H54 (cell line): ENCODE data around the gene ERC1.
A peak's percentile ranks its signal among the peaks of the same experiment; 100 is the strongest.
"Not testable (repeated sequence)": the region's sequence is repeated elsewhere in the genome, so short reads cannot be mapped to it uniquely, and the experiment has no call there.

Source experiments
- DNase-seq: peaks from one replicate; pipeline ENCODE4 v3.0.0; 2011; ENCODE audit warnings: low spot score, mixed read lengths; ENCODE audit not compliant: insufficient read length
- FAIRE-seq: peaks from 3 replicates; lab custom pipeline; 2011; peaks lifted over from hg19 to GRCh38; lab: Jason Lieb, UNC
- POLR2A ChIP-seq: IDR thresholded peaks from 2 replicates; pipeline ENCODE4 v1.6.1; 2011; ENCODE audit warnings: low read depth, mild to moderate bottlenecking, low read length

The ERC1 gene

DNA sequence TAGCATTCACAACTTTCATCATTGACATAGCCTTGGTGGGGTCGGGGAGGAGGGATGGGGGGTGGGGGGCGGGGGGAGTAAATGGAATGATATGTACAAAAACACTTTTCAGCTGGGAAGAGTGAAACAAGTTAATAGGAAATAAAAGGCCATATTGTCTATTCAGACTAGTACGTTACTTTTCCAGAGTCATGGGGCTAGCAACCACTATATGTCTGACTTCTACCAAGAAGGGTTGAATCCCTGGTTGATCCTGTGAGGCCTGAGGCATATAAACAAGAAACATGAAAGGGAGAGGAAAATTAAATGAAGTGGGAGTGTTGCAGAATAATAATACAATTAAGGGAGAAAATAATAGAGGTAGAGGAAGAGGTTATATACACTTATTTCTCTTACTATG, 225.5 kb downstream of the ERC1 start:
- FAIRE-seq, result no peak
- DNase-seq, result no peak
- no peak for TF ChIP-seq POLR2A

DNA sequence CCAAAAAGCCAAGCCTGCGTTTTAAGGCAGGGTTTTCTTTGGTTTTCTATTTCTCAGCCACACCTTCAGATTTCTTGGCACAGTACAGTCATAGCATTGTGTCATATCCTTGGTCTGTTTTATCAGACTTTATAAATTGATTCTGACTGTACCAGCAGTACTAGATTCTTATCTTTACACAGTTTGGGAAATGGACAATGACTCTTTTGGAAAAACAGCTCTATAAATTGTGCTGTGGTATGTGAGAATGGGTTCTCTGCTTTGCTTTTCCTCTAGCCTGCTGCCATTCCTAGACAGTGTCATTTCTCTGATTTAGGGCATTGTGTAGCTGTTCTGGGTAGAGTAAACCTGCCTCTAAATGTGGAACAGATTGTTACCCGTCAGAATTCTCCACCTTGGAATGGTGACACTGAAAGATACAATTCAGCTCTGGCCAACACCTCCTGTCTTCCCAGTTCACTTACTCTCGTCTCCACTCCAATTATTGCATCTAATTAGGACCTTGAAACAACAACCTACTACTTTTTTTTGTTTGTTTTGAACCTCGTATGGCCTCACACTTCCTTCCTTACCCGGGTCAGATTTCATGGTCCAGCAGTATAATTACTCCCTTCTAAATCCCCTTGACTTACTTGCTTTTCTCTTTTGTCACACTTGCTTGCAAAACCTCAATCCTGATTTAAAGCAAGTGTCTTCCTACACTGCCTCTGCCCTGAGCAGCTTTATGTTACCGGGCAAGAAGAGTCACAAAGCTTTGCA, 226.3 kb downstream of the ERC1 start:
- DNase-seq (no peak), FAIRE-seq (peak; percentile 94)
- no peak for TF ChIP-seq POLR2A

DNA sequence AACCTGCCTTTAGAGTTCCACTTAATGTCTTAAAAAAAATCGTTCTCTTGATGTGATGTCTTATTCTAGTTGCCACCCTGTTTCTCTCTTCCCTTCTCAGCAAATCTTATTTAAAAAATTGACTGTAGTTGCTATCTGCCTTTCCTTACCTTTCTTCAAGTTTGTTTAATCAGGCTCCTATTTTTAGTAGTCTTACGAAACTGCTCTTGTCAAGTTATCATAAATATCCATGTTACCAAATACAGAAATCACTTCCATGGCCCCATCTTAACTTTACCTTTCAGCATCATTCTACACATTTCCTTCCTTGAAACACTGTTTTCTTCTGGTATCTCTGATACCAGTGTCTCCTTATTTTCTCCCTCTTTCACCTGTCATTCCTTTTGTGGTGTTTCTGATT, 227.3 kb downstream of the ERC1 start:
- no peak for TF ChIP-seq POLR2A
- DNase-seq (no peak), FAIRE-seq (peak; percentile 61)

DNA sequence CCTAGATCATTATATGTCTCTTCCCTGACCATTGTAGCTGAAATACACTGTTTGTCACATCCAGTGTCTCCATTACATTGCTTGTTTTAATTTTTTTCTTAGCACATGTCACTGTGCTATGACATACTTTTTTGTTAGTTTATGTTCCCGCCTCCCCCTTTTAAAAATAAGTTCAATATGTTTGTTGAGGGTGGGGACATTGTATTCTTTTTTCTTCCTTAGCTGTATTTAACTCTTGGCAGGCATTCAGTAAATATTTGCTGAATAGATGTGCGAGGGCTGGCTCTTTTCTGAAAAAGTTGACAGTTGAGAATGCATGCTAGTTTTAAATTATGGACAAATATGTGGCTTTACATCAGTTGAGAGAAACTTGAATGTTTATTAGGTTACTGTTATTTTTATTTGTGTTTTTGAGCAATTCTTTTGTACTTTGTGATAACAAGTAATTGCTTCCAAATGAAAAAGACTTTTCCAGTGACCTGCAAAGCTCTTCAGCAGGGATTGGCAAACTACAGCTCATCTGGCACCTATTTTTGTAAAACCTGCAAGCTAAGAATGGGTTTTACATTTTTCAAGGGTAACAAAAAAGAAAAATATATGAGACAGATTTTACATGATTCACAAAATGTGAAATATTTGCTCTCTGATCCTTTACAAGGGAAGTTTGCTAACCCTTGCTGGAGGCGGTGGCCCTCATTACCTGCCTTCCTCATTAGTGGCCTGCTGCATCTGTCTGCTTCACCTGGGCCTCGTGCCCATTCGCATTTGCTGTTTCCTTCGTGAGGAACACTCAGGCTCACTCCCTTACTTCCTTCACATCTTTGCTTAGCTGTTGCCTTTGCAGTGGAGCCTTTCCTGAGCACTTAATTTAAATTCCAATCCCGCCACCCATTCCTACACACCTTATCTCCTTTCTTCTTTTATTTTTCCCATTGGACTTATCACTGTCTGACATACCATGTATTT, 229.4 kb downstream of the ERC1 start:
- TF ChIP-seq POLR2A, result no peak
- DNase-seq (no peak), FAIRE-seq (peak; percentile 69)

- FAIRE-seq, result peak; percentile 33
- no peak for TF ChIP-seq POLR2A
- DNase-seq, result no peak
These were observed 232.0 kb downstream of the ERC1 start for GRCh38 chr12:1222858-1223639.

DNA sequence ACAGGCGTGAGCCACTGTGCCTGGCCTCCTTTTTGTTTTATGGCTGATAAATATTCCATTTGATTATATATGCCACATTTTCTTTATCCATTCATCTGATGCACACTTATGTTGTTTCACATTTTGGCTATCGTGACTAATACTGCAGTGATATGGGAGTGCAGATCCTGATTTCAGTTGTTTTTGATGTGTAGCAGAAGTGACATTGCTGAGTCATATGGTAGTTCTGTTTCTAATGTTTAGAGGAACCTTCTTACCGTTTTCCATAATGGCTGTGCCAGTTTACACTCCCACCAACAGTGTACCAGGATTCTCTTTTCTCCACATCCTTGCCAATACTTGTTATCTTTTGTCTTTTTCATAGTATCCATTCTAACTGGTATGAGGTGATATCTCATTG, 235.9 kb downstream of the ERC1 start:
- DNase-seq, result no peak
- peak; percentile 86 for FAIRE-seq

GRCh38 chr12:1234073-1234472, 243.1 kb downstream of the ERC1 start:
- no peak for TF ChIP-seq POLR2A
- no peak for DNase-seq
- peak; percentile 64 for FAIRE-seq

More for the DNA sequence above, 235.9 kb downstream of the ERC1 start:
- TF ChIP-seq POLR2A, result no peak

- TF ChIP-seq POLR2A, result no peak
- DNase-seq, result no peak
- FAIRE-seq, result no peak
These were observed 255.6 kb downstream of the ERC1 start for GRCh38 chr12:1246637-1247036.

DNA sequence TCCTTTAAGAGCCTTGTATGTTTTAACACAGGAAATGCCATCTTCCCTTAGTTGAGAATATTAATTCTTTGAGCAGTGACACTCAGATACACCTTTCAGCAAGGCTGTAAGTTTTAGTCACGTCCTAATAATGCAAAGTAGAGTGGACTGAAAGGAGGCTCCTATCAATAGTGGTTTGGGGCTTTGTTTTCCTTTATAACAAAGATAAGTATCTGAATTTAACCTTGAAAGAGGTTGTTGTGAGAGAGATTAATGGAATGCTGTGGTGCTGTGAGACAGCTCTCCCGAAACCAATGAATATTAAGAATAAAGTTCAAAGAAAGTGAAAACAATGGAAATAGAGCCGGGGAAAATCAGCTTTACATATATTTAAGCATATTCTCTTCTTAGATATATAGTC, 259.6 kb downstream of the ERC1 start:
- FAIRE-seq (peak; percentile 60), DNase-seq (no peak)
- TF ChIP-seq POLR2A, result no peak

DNA sequence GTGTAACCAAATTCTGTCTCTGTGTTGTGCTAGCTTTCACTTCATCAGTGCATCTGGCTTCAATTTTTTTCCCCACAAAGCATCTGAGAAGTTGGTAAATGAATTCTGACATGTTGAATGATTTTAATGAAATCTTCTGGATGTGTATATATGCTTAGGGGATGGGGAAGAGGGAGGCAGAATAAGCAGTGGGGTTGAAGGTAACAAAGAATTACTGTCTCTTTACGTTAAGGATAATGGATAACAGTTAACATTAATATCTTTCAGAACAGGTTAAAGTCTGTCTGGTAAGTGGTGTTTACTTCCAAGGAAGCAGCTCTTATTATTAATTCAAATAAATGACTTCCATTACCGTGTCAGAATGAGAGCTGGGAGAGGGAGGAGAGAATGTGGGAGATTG, 261.7 kb downstream of the ERC1 start:
- FAIRE-seq (peak; percentile 23), DNase-seq (no peak)
- no peak for TF ChIP-seq POLR2A

DNA sequence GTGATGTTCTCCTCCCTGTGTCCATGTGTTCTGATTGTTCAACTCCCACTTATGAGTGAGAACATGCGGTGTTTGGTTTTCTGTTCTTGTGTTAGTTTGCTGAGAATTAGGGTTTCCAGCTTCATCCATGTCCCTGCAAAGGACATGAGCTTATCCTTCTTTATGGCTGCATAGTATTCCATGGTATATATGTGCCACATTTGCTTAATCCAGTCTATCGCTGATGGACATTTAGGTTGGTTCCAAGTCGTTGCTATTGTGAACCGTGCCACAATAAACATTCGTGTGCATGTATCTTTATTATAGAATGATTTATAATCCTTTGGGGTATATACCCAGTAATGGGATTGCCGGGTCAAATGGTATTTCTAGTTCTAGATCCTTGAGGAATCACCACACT, 264.1 kb downstream of the ERC1 start:
- FAIRE-seq, DNase-seq: not testable (repeated sequence)

- not testable (repeated sequence) for DNase-seq, FAIRE-seq
These were observed 264.8 kb downstream of the ERC1 start for GRCh38 chr12:1255854-1256253.

- no peak for FAIRE-seq
- no peak for DNase-seq
- TF ChIP-seq POLR2A, result no peak
These were observed 265.3 kb downstream of the ERC1 start for GRCh38 chr12:1256285-1256684.

DNA sequence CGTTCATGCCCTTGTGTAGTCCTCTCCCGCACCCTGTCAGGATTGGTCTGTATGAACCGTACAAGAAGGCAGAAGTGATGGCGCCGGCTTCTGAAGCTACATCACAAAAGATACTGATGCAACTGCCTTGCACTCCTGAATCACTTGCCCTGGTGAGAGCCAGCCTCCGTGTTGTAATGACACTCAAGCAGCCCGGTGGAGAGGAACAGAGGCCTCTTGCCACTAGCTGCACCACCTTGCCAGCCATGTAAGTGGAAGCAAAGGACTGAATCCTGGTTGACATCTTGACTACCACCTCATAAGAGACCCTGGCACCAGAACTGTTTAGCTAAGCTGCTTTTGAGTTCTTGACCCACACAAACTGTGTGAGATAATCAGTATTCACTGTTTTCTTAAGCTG, 266.0 kb downstream of the ERC1 start:
- no peak for DNase-seq
- TF ChIP-seq POLR2A, result no peak
- FAIRE-seq, result no peak
